PC-3 (cell line): ENCODE results near the gene PLCD1.

ENCODE experiments used
- CTCF ChIP-seq: fragments of 300-600 bp; sonication (generic); conservative IDR thresholded peaks from 2 replicates; pipeline ENCODE4 v1.5.1; 2017; ENCODE audit warnings: antibody characterized with exemption, low read depth, mild to moderate bottlenecking, low read length
- EZH2phosphoT487 ChIP-seq: fragments of 300-600 bp; sonication (generic); IDR thresholded peaks from 2 replicates; pipeline ENCODE4 v1.6.1; 2018; ENCODE audit warnings: mild to moderate bottlenecking, antibody characterized with exemption, low read length, borderline replicate concordance

GRCh38 chr3:38008971-38009580 is 20.4 kb downstream of the PLCD1 start:
- TF ChIP-seq CTCF = no peak
- no peak for TF ChIP-seq EZH2phosphoT487
